Coronary artery (tissue), 2 donors: Measurements from ENCODE around the gene MYO15B.

Source experiments
- DNase-seq: peaks from one replicate; pipeline ENCODE4 v3.0.0-alpha.2; 2017; ENCODE audit warnings: low spot score
- H3K27ac ChIP-seq, 2 donors: fragments of 200-600 bp; sonication (generic); one replicate each; pipeline ENCODE4 v1.5.1; 2016 to 2019
- H3K4me3 ChIP-seq: fragments of 200-600 bp; sonication (generic); 2 replicates; pipeline ENCODE4 v1.5.1; 2016; ENCODE audit warnings: mild to moderate bottlenecking, moderate library complexity
- CTCF ChIP-seq: fragments of 200-600 bp; sonication (generic); IDR thresholded peaks from one replicate; pipeline ENCODE4 v1.5.1; 2019; ENCODE audit warnings: antibody characterized with exemption

The MYO15B gene

GRCh38 chr17:75664099-75664549 lies 76.5 kb downstream of the MYO15B start:
- no peak overlapping the region for H3K27ac ChIP-seq
- H3K4me3 ChIP-seq = no peak overlapping the region
- DNase-seq = no peak
- no peak for TF ChIP-seq CTCF

GRCh38 chr17:75665981-75666380 lies 78.4 kb downstream of the MYO15B start:
- Histone ChIP-seq H3K4me3 (peak overlapping the region; percentile 89), H3K27ac (no peak overlapping the region)
- DNase-seq = no peak
- no peak for TF ChIP-seq CTCF

GRCh38 chr17:75666959-75667790 lies 79.6 kb downstream of the MYO15B start, which contains the start of the genes RECQL5 and SAP30BP:
RECQL5 (minus strand) TSS chr17:75667154; CDS start chr17:75666557, 597 bp downstream.
SAP30BP (plus strand) TSS chr17:75667338; CDS start chr17:75667373, 35 bp downstream.
- H3K4me3 ChIP-seq = peak within 1 kb of the TSS; percentile 89
- H3K27ac ChIP-seq = peak within 1 kb of the TSS; percentile 80 to 92
- TF ChIP-seq CTCF = no peak
- peak; percentile 97 for DNase-seq

- DNase-seq = no peak
- TF ChIP-seq CTCF = no peak
- peak overlapping the region; percentile 80 to 92 for H3K27ac ChIP-seq
- peak overlapping the region; percentile 89 for H3K4me3 ChIP-seq
Observed at GRCh38 chr17:75667825-75668224, 80.2 kb downstream of the MYO15B start.

- no peak for DNase-seq
- Histone ChIP-seq H3K4me3 (peak overlapping the region; percentile 89), H3K27ac (no peak overlapping the region)
- TF ChIP-seq CTCF = no peak
Observed at GRCh38 chr17:75668489-75668888, 80.9 kb downstream of the MYO15B start.

GRCh38 chr17:75670868-75671267 lies 83.3 kb downstream of the MYO15B start:
- TF ChIP-seq CTCF = no peak
- no peak for DNase-seq
- H3K27ac ChIP-seq = no peak overlapping the region
- H3K4me3 ChIP-seq = no peak overlapping the region

GRCh38 chr17:75672011-75672410 lies 84.4 kb downstream of the MYO15B start:
- TF ChIP-seq CTCF = no peak
- DNase-seq = no peak
- Histone ChIP-seq H3K4me3 (no peak overlapping the region), H3K27ac (no peak overlapping the region)
